ENCODE data around the gene TAC1. TPM values are rescaled to one million over a fixed set of nuclear protein-coding genes. Genes with fewer than 3 reads are reported as not detected.

The TAC1 gene
- total and polyA plus RNA-seq, 7 donors = 0.03 to 0.14 TPM; not detected in 5

GRCh38 chr7:97697396-97697795, 34.5 kb upstream of the TAC1 start:
- H3K9me3 ChIP-seq = no peaks in the 10 kb centered on the region
- no peaks in the 10 kb centered on the region for H3K4me1 ChIP-seq
- no peak for ATAC-seq
- no peak for DNase-seq
- H3K27me3 ChIP-seq (ENCODE audit: insufficient read depth in 3 of 3, low read length in 2 of 3) = peaks cover 0 to 1% (median 0%) of the 10 kb centered on the region in 3 donors
- no peaks in the 10 kb centered on the region for H3K36me3 ChIP-seq (ENCODE audit: insufficient read depth in 1 of 2, low read depth in 1 of 2)
- no peak overlapping the region for H3K27ac ChIP-seq
- H3K4me3 ChIP-seq = no peak overlapping the region
- intact Hi-C loops (cut with DNase I) = no loop called here
- TF ChIP-seq CTCF (IDR thresholded peaks at IDR 0.05) = no peak

- intact Hi-C loops (cut with DNase I) = no loop called here
- no peak for TF ChIP-seq CTCF (IDR thresholded peaks at IDR 0.05)
- Histone ChIP-seq H3K9me3 (no peaks in the 10 kb centered on the region), H3K36me3 (ENCODE audit: insufficient read depth in 1 of 2, low read depth in 1 of 2) (no peaks in the 10 kb centered on the region), H3K27me3 (ENCODE audit: insufficient read depth in 3 of 3, low read length in 2 of 3) (no peaks in the 10 kb centered on the region), H3K4me1 (no peaks in the 10 kb centered on the region), H3K4me3 (no peak overlapping the region), H3K27ac (no peak overlapping the region)
- DNase-seq (no peak), ATAC-seq (no peak)
- 65 to 74% (median 67%) methylated on average over 3 of the region's 3 CpGs for WGBS, 3 donors
Measured at GRCh38 chr7:97722386-97722785, 9.5 kb upstream of the TAC1 start.

GRCh38 chr7:97732565-97733275, 834 bp downstream of the TAC1 start:
- no peak for ATAC-seq
- DNase-seq = no peak
- 1 to 2% (median 1%) methylated on average over 41 to 42 of the region's 42 CpGs for WGBS, 3 donors
- intact Hi-C loops (cut with DNase I) = no loop called here
- Histone ChIP-seq H3K9me3 (no peaks in the 10 kb centered on the region), H3K27me3 (ENCODE audit: insufficient read depth in 3 of 3, low read length in 2 of 3) (peaks cover 3 to 47% (median 18%) of the 10 kb centered on the region in 3 donors), H3K36me3 (ENCODE audit: insufficient read depth in 1 of 2, low read depth in 1 of 2) (no peaks in the 10 kb centered on the region), H3K27ac (no peak overlapping the region), H3K4me3 (peak overlapping the region; percentile 9), H3K4me1 (no peaks in the 10 kb centered on the region)
- no peak for TF ChIP-seq CTCF (IDR thresholded peaks at IDR 0.05)

GRCh38 chr7:97733276-97734161, 1.6 kb downstream of the TAC1 start:
- DNase-seq = no peak
- Histone ChIP-seq H3K36me3 (ENCODE audit: insufficient read depth in 1 of 2, low read depth in 1 of 2) (no peaks in the 10 kb centered on the region), H3K4me3 (peak overlapping the region; percentile 9), H3K27me3 (ENCODE audit: insufficient read depth in 3 of 3, low read length in 2 of 3) (peaks cover 3 to 47% (median 18%) of the 10 kb centered on the region in 3 donors), H3K9me3 (no peaks in the 10 kb centered on the region), H3K27ac (no peak overlapping the region), H3K4me1 (no peaks in the 10 kb centered on the region)
- no peak for TF ChIP-seq CTCF (IDR thresholded peaks at IDR 0.05)
- no peak for ATAC-seq
- WGBS, 3 donors = 1 to 2% (median 2%) methylated on average over 49 to 59 of the region's 59 CpGs
- intact Hi-C loops (cut with DNase I) = no loop called here
